Uterus (tissue), 4 donors: Measurements from ENCODE around the gene OR4C6. TPM values are rescaled to one million over a fixed set of nuclear protein-coding genes. Genes with fewer than 3 reads are reported as not detected.

Experiments used
- DNase-seq, 2 donors: peaks; one replicate each; pipeline ENCODE4 v3.0.0-alpha.2; 2019 to 2020
- H3K27ac ChIP-seq, 2 donors: fragments of 200-600 bp; sonication (generic); 1 replicate in 1 of 2; 2 replicates in 1 of 2; pipeline ENCODE4 v1.5.1; 2016 to 2018
- H3K27me3 ChIP-seq, 2 donors: fragments of 200-600 bp; sonication (generic); one replicate each; pipeline ENCODE4 v1.5.1; 2018 to 2019; ENCODE audit warnings: control low read depth in 1 of 2
- H3K36me3 ChIP-seq, 2 donors: fragments of 200-600 bp; sonication (generic); one replicate each; pipeline ENCODE4 v1.5.1; 2019; ENCODE audit warnings: control low read depth in 1 of 2
- H3K4me1 ChIP-seq, 2 donors: fragments of 200-600 bp; sonication (generic); one replicate each; pipeline ENCODE4 v1.5.1; 2018 to 2019; ENCODE audit warnings: control low read depth in 1 of 2
- H3K4me3 ChIP-seq, 2 donors: fragments of 200-600 bp; sonication (generic); 1 replicate in 1 of 2; 2 replicates in 1 of 2; pipeline ENCODE4 v1.5.1; 2018 to 2019; ENCODE audit warnings: mild to moderate bottlenecking in 1 of 2
- H3K9me3 ChIP-seq, 2 donors: fragments of 200-600 bp; sonication (generic); one replicate each; pipeline ENCODE4 v1.5.1; 2019; ENCODE audit warnings: control low read depth in 1 of 2
- CTCF ChIP-seq, 4 experiments: fragments of 200-600 bp in 2 of 4; fragments of 450-650 bp in 2 of 4; sonication (generic) in 2 of 4; IDR thresholded peaks; one replicate each; pipeline ENCODE4 v1.5.1; 2016 to 2019; ENCODE audit warnings: antibody characterized with exemption in 4 of 4, mild to moderate bottlenecking in 2 of 4, moderate library complexity in 1 of 4
- POLR2A ChIP-seq, 2 donors: fragments of 450-650 bp; IDR thresholded peaks; one replicate each; pipeline ENCODE4 v1.6.1; 2016; ENCODE audit warnings: antibody characterized with exemption in 2 of 2, mild to moderate bottlenecking in 1 of 2, moderate library complexity in 1 of 2
- intact Hi-C: fragments of 100-400 bp; cut with DNase I; formaldehyde crosslinking; loops from one replicate; pipeline ENCODE4 v1.15.1; 2023; ENCODE audit warnings: low total_unique reads
- total RNA-seq, 4 donors: library from RNA; depleted of rRNA in 3 of 4; stranded (reverse); fragments of >200 nt in 3 of 4; gene quantifications; one replicate each; pipeline versions ENCODE4 v1.1.0 to v1.2.4, GENCODE V29; 2014 to 2023
- donor health status: DM: yes; HTN: yes; CAD: no.

OR4C6 gene
- total RNA-seq, 4 donors from 2014 or later: not detected

- intact Hi-C loops: no loop called here
- no peak for DNase-seq
- Histone ChIP-seq H3K4me3 (no peak overlapping the region), H3K27me3 (no peaks in the 10 kb centered on the region), H3K4me1 (no peaks in the 10 kb centered on the region), H3K27ac (no peak overlapping the region), H3K36me3 (no peaks in the 10 kb centered on the region), H3K9me3 (no peaks in the 10 kb centered on the region)
- TF ChIP-seq POLR2A (IDR thresholded peaks at IDR 0.05): no peak
- TF ChIP-seq CTCF (IDR thresholded peaks at IDR 0.05): no peak
These were observed 35.8 kb downstream of the OR4C6 start for GRCh38 chr11:55697817-55698216.

- TF ChIP-seq POLR2A (IDR thresholded peaks at IDR 0.05) (no peak), CTCF (IDR thresholded peaks at IDR 0.05) (no peak)
- Histone ChIP-seq H3K4me3 (no peak overlapping the region), H3K4me1 (no peaks in the 10 kb centered on the region), H3K36me3 (no peaks in the 10 kb centered on the region), H3K27ac (no peak overlapping the region), H3K27me3 (no peaks in the 10 kb centered on the region), H3K9me3 (no peaks in the 10 kb centered on the region)
- no peak for DNase-seq
- intact Hi-C loops: no loop called here
These were observed 39.4 kb downstream of the OR4C6 start for GRCh38 chr11:55701429-55701828.

GRCh38 chr11:55707029-55707428 is 45.0 kb downstream of the OR4C6 start:
- TF ChIP-seq POLR2A (IDR thresholded peaks at IDR 0.05) (no peak), CTCF (IDR thresholded peaks at IDR 0.05) (no peak)
- Histone ChIP-seq H3K9me3 (no peaks in the 10 kb centered on the region), H3K27me3 (no peaks in the 10 kb centered on the region), H3K27ac (no peak overlapping the region), H3K36me3 (no peaks in the 10 kb centered on the region), H3K4me1 (no peaks in the 10 kb centered on the region), H3K4me3 (no peak overlapping the region)
- intact Hi-C loops: no loop called here
- DNase-seq: no peak

GRCh38 chr11:55714982-55715888 is 53.2 kb downstream of the OR4C6 start:
- intact Hi-C loops: no loop called here
- DNase-seq: no peak
- no peaks in the 10 kb centered on the region for H3K27me3 ChIP-seq
- H3K4me1 ChIP-seq: no peaks in the 10 kb centered on the region
- no peak overlapping the region for H3K27ac ChIP-seq
- H3K36me3 ChIP-seq: no peaks in the 10 kb centered on the region
- no peak overlapping the region for H3K4me3 ChIP-seq
- H3K9me3 ChIP-seq: no peaks in the 10 kb centered on the region
- no peak for TF ChIP-seq CTCF (IDR thresholded peaks at IDR 0.05)
- TF ChIP-seq POLR2A (IDR thresholded peaks at IDR 0.05): no peak

Other genes starting within 250 kb of the OR4C6 start
- not detected for gene OR4C15, start 107.7 kb upstream of the OR4C6 start, total RNA-seq
- not detected for gene OR4C16, start 90.1 kb upstream of the OR4C6 start, total RNA-seq
- not detected for gene OR4C11, start 54.6 kb upstream of the OR4C6 start, total RNA-seq
- not detected for gene OR4P4, start 27.1 kb upstream of the OR4C6 start, total RNA-seq
- gene OR4S2, start 13.9 kb upstream of the OR4C6 start, total RNA-seq: not detected
- gene OR5D13, start 111.2 kb downstream of the OR4C6 start, total RNA-seq: not detected
- gene OR5D14, start 133.4 kb downstream of the OR4C6 start, total RNA-seq: not detected
- gene OR5L1, start 149.2 kb downstream of the OR4C6 start, total RNA-seq: not detected
- not detected for gene OR5D18, start 157.4 kb downstream of the OR4C6 start, total RNA-seq
- not detected for gene OR5L2, start 165.0 kb downstream of the OR4C6 start, total RNA-seq
- not detected for gene OR5D16, start 176.6 kb downstream of the OR4C6 start, total RNA-seq
- gene TRIM51, start 221.1 kb downstream of the OR4C6 start, total RNA-seq: not detected